ENCODE results near the gene RTN4RL1. TPM values are rescaled to one million over a fixed set of nuclear protein-coding genes. Genes with fewer than 3 reads are reported as not detected.

RTN4RL1 gene
- total RNA-seq: 1 to 10 TPM in 1 of 2 donors, under 1 TPM in 1; 0.65 to 7.3 TPM
- 1 to 10 TPM; 1.2 to 3.5 TPM for polyA plus RNA-seq
- long read RNA-seq, donor 1: 0 reads
- long read RNA-seq, donor 2, partial matches to known transcripts: 0 of 22 reads
- long read RNA-seq, donor 2, other reads (novel, unspliced or antisense): 22 of 22 reads
- long read RNA-seq, donor 3, partial matches to known transcripts: 0 of 16 reads
- long read RNA-seq, donor 3, other reads (novel, unspliced or antisense): 16 of 16 reads
- long read RNA-seq, donor 4: 0 reads
- long read RNA-seq, donor 5: 0 reads

- peak within 1 kb of the TSS; percentile 44 for H3K4me3 ChIP-seq
- DNase-seq (peak; percentile 54 to 69 (median 67)), ATAC-seq (ENCODE audit: insufficient read depth, low FRiP score) (peak; percentile 37)
- 0 to 1% methylated on average over 20 to 47 of the region's 47 CpGs for WGBS, 2 donors
- peaks cover 3 to 34% (median 30%) of the 10 kb centered on the region in 3 donors for H3K27me3 ChIP-seq (ENCODE audit: control insufficient read depth in 3 of 3, insufficient read depth in 3 of 3, low read length in 2 of 3)
- no peak for TF ChIP-seq CTCF (IDR thresholded peaks at IDR 0.05; ENCODE audit: control extremely low read depth, extremely low read depth)
- peak within 1 kb of the TSS in 1 of 2 donors; percentile 43 for H3K27ac ChIP-seq (ENCODE audit: low read depth in 1 of 2, low read length in 1 of 2)
- H3K9ac ChIP-seq (ENCODE audit: insufficient read depth in 1 of 2, low read length in 2 of 2): no peak within 1 kb of the TSS
- no peaks in the 10 kb centered on the region for H3K36me3 ChIP-seq (ENCODE audit: control insufficient read depth in 4 of 4, insufficient read depth in 4 of 4, low read length in 4 of 4)
- H3K4me1 ChIP-seq (ENCODE audit: control insufficient read depth in 5 of 5, insufficient read depth in 5 of 5, low read length in 5 of 5): peaks cover 0 to 22% (median 5%) of the 10 kb centered on the region in 5 donors
- H3K9me3 ChIP-seq (ENCODE audit: control insufficient read depth in 4 of 4, insufficient read depth in 3 of 4, low read length in 3 of 4): no peaks in the 10 kb centered on the region
Measured at GRCh38 chr17:2025220-2025621, at the start of gene RTN4RL1. Gene RTN4RL1 (minus strand): TSS chr17:2025334. CDS start chr17:2024865, 469 bp downstream.

- peaks cover 0 to 17% (median 10%) of the 10 kb centered on the region in 4 donors for H3K36me3 ChIP-seq (ENCODE audit: control insufficient read depth in 4 of 4, insufficient read depth in 4 of 4, low read length in 4 of 4)
- WGBS, 2 donors: 69 to 73% methylated on average over 10 of the region's 10 CpGs
- peaks cover 0 to 68% (median 23%) of the 10 kb centered on the region in 5 donors for H3K4me1 ChIP-seq (ENCODE audit: control insufficient read depth in 5 of 5, insufficient read depth in 5 of 5, low read length in 5 of 5)
Measured at GRCh38 chr17:2074919-2075318, 49.8 kb upstream of the RTN4RL1 start.

GRCh38 chr17:2071455-2072281, 46.5 kb upstream of the RTN4RL1 start:
- no peaks in the 10 kb centered on the region for H3K27me3 ChIP-seq (ENCODE audit: control insufficient read depth in 3 of 3, insufficient read depth in 3 of 3, low read length in 2 of 3)
- ATAC-seq (ENCODE audit: insufficient read depth, low FRiP score) (peak; percentile 19), DNase-seq (peak; percentile 96 to 97 (median 96))
- H3K4me1 ChIP-seq (ENCODE audit: control insufficient read depth in 5 of 5, insufficient read depth in 5 of 5, low read length in 5 of 5): peaks cover 0 to 87% (median 44%) of the 10 kb centered on the region in 5 donors
- 55 to 58% methylated on average over 31 of the region's 31 CpGs for WGBS, 2 donors
- peaks cover 0 to 7% (median 0%) of the 10 kb centered on the region in 4 donors for H3K36me3 ChIP-seq (ENCODE audit: control insufficient read depth in 4 of 4, insufficient read depth in 4 of 4, low read length in 4 of 4)
- no peak overlapping the region for H3K9ac ChIP-seq (ENCODE audit: insufficient read depth in 1 of 2, low read length in 2 of 2)
- H3K27ac ChIP-seq (ENCODE audit: low read depth in 1 of 2, low read length in 1 of 2): peak overlapping the region; percentile 76 to 91
- no peak overlapping the region for H3K4me3 ChIP-seq
- H3K9me3 ChIP-seq (ENCODE audit: control insufficient read depth in 4 of 4, insufficient read depth in 3 of 4, low read length in 3 of 4): no peaks in the 10 kb centered on the region
- no peak for TF ChIP-seq CTCF (IDR thresholded peaks at IDR 0.05; ENCODE audit: control extremely low read depth, extremely low read depth)

More at GRCh38 chr17:2074919-2075318, 49.8 kb upstream of the RTN4RL1 start:
- no peaks in the 10 kb centered on the region for H3K27me3 ChIP-seq (ENCODE audit: control insufficient read depth in 3 of 3, insufficient read depth in 3 of 3, low read length in 2 of 3)
- H3K27ac ChIP-seq (ENCODE audit: low read depth in 1 of 2, low read length in 1 of 2): peak overlapping the region; percentile 51 to 89
- H3K4me3 ChIP-seq: no peak overlapping the region
- no peak for TF ChIP-seq CTCF (IDR thresholded peaks at IDR 0.05; ENCODE audit: control extremely low read depth, extremely low read depth)
- ATAC-seq (ENCODE audit: insufficient read depth, low FRiP score) (no peak), DNase-seq (peak in 1 of 3 donors; percentile 13)
- no peaks in the 10 kb centered on the region for H3K9me3 ChIP-seq (ENCODE audit: control insufficient read depth in 4 of 4, insufficient read depth in 3 of 4, low read length in 3 of 4)
- H3K9ac ChIP-seq (ENCODE audit: insufficient read depth in 1 of 2, low read length in 2 of 2): no peak overlapping the region
